IPS DF 6.9 (cell line): Measurements from ENCODE around the gene PODN.

Experiments used
- DNase-seq: peaks from one replicate; pipeline ENCODE4 v3.0.0-alpha.2; 2013; ENCODE audit warnings: low read depth, low spot score
- H3K27ac ChIP-seq: one replicate; pipeline ENCODE4 v1.5.1; 2013; ENCODE audit warnings: low read length, control low read depth
- H3K27me3 ChIP-seq: 2 replicates; pipeline ENCODE4 v1.6.1; 2013; ENCODE audit warnings: mild to moderate bottlenecking, low read length; ENCODE audit not compliant: control insufficient read depth, insufficient read depth
- H3K36me3 ChIP-seq: 2 replicates; pipeline ENCODE4 v1.6.1; 2013; ENCODE audit warnings: low read length; ENCODE audit not compliant: control insufficient read depth, insufficient read depth
- H3K4me1 ChIP-seq: 2 replicates; pipeline ENCODE4 v1.6.1; 2013; ENCODE audit warnings: low read length; ENCODE audit not compliant: control insufficient read depth, insufficient read depth
- H3K4me3 ChIP-seq: 2 replicates; pipeline ENCODE4 v1.5.1; 2013; ENCODE audit warnings: mild to moderate bottlenecking, low read length
- H3K9me3 ChIP-seq: 2 replicates; pipeline ENCODE4 v1.6.1; 2013; ENCODE audit warnings: low read length, inconsistent platforms; ENCODE audit not compliant: control insufficient read depth, insufficient read depth
- WGBS: extraction: QIAGEN DNeasy Blood & Tissue Kit; methylation state at CpG from one replicate; pipeline ENCODE4 v1.1.7; 2013; ENCODE audit warnings: mixed read lengths, missing lambda C conversion rate; ENCODE audit not compliant: insufficient read length, insufficient coverage; 5-methylcytosine and 5-hydroxymethylcytosine counted together

PODN gene

DNA sequence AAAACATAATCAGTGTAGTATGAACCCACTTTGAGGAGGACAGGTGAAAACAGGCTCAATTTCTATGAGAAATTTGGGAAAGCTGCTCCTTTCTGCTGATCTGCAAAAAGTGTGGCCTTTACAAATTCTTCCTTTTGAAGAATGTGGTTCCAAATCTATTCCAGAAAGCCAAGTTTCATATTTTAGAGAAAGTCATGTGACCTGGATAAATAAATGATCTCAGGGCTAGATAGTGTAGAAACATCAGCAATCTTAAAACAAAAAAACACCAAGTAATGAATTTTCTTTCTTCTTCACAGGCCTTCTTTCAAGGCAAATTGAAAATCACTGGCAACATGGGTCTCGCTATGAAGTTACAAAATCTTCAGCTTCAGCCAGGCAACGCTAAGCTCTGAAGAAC is 11.7 kb upstream of the PODN start:
- no peak overlapping the region for H3K27ac ChIP-seq

GRCh38 chr1:53051676-53052075 is 10.3 kb upstream of the PODN start:
- Histone ChIP-seq H3K36me3 (no peaks in the 10 kb centered on the region), H3K9me3 (no peaks in the 10 kb centered on the region)

More for the DNA sequence above, 11.7 kb upstream of the PODN start:
- H3K9me3 ChIP-seq = no peaks in the 10 kb centered on the region
- no peaks in the 10 kb centered on the region for H3K27me3 ChIP-seq
- H3K36me3 ChIP-seq = no peaks in the 10 kb centered on the region
- DNase-seq = no peak
- WGBS = no CpG with 5 or more reads among the region's 2 CpGs
- H3K4me1 ChIP-seq = 0 out of 2 replicates have a peak, but pooled peaks cover 1% of the 10 kb centered on the region
- H3K4me3 ChIP-seq = no peak overlapping the region

DNA sequence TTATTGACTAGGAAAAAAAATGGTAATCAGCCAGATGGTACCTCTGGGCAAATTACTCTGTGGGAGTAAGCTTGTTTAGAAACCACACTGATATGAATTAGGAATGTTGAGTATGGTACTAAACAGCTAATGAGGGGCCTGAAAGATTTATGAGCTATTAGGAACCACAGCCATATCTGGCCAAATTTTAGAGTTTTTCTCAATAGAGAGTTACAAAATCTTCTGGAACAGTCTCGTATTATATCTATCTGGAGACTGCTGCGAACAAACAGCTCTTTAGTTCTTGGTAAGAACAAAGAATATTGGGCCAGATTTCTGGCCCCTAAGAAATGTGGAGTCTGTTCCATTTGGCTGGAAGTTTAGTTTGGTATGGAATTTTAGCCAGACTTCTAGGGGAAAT is 4.9 kb upstream of the PODN start:
- peaks cover 19% of the 10 kb centered on the region; the same call in 1 of the 2 replicates for H3K27me3 ChIP-seq
- no peak overlapping the region for H3K27ac ChIP-seq
- no peak for DNase-seq
- H3K4me1 ChIP-seq = no peaks in the 10 kb centered on the region
- H3K36me3 ChIP-seq = no peaks in the 10 kb centered on the region
- H3K4me3 ChIP-seq = no peak overlapping the region
- H3K9me3 ChIP-seq = no peaks in the 10 kb centered on the region
- no CpG with 5 or more reads among the region's 2 CpGs for WGBS

More at GRCh38 chr1:53051676-53052075, 10.3 kb upstream of the PODN start:
- Histone ChIP-seq H3K27ac (no peak overlapping the region), H3K4me1 (0 out of 2 replicates have a peak, but pooled peaks cover 1% of the 10 kb centered on the region), H3K4me3 (no peak overlapping the region), H3K27me3 (no peaks in the 10 kb centered on the region)
- no peak for DNase-seq
- no CpG with 5 or more reads among the region's 1 CpG for WGBS

DNA sequence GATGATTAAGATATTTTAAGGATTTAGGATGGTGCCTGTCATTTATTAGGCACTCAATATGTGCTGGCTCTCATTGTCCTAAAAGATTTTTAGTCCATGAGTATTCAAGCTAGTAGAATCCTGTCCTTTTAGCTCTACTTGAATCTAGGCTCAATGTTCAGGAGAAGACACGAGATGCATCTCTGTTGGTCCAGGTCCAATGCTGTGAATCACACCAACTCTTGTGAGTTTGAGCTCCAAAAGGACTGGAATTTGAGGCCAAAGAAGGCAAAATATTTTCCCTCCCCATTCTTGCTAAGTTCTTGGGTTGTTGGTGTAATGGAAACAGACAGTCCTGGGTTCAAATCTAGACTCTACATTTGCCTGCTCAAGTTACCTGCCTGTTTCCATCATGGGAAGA is 1.4 kb upstream of the PODN start:
- Histone ChIP-seq H3K9me3 (no peaks in the 10 kb centered on the region), H3K4me1 (peaks cover 4% of the 10 kb centered on the region), H3K27ac (no peak overlapping the region), H3K27me3 (peaks cover 38% of the 10 kb centered on the region), H3K36me3 (no peaks in the 10 kb centered on the region), H3K4me3 (no peak overlapping the region)
- DNase-seq = no peak
- no CpG with 5 or more reads among the region's 1 CpG for WGBS

- H3K4me1 ChIP-seq = peaks cover 4% of the 10 kb centered on the region
- WGBS = no CpG with 5 or more reads among the region's 19 CpGs
- no peaks in the 10 kb centered on the region for H3K36me3 ChIP-seq
- H3K4me3 ChIP-seq = peak overlapping the region; percentile 53; the same call in 1 of the 2 replicates
- H3K9me3 ChIP-seq = no peaks in the 10 kb centered on the region
- peaks cover 38% of the 10 kb centered on the region for H3K27me3 ChIP-seq
- DNase-seq = no peak
- no peak overlapping the region for H3K27ac ChIP-seq
These were observed 722 bp upstream of the PODN start for GRCh38 chr1:53061123-53061858.

DNA sequence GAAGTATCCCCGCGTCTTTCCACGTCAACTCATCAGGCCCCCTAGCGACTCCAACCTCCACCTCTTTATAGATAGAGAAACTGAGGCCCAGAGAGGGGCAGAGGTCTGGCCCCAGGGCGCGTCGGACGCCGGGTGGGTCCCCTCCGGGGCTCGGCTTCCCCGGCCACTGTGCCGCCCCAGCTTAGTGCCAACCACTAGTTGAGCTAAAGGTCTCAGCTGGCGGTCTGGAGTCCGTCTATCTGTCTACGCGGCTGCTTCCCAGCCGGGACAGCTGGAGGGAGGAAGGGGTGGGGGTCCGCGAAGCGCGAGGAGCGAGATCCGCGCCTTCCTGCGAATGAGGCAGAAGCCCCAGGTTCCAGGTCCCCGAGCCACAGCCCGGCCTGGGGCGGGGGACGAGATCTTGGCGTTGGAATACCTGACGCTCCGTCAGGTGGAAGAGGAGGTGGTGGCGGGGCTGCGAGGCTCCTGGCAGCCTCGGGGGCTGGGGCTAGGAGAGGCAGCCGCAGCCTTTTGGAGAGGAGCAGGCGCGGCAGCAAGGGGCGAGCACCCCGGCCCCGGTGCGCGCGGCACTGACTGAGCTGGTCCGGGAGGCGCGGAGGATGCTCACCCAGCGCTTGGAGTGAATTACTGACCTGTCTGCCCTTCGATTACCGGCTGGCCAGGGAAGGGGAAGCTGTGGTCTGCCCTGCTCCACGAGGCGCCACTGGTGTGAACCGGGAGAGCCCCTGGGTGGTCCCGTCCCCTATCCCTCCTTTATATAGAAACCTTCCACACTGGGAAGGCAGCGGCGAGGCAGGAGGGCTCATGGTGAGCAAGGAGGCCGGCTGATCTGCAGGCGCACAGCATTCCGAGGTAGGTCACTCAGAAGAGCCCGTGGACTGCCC is 937 bp downstream of the PODN start:
- Histone ChIP-seq H3K27ac (no peak overlapping the region), H3K4me3 (peak overlapping the region; percentile 53; the same call in 1 of the 2 replicates), H3K36me3 (no peaks in the 10 kb centered on the region), H3K4me1 (peaks cover 4% of the 10 kb centered on the region), H3K9me3 (no peaks in the 10 kb centered on the region), H3K27me3 (peaks cover 38% of the 10 kb centered on the region)
- no peak for DNase-seq
- no CpG with 5 or more reads among the region's 61 CpGs for WGBS

- no peak for DNase-seq
- Histone ChIP-seq H3K27me3 (peaks cover 36% of the 10 kb centered on the region), H3K4me3 (no peak overlapping the region), H3K4me1 (peaks cover 4% of the 10 kb centered on the region), H3K9me3 (no peaks in the 10 kb centered on the region), H3K36me3 (no peaks in the 10 kb centered on the region), H3K27ac (no peak overlapping the region)
- no CpG with 5 or more reads among the region's 9 CpGs for WGBS
These were observed 1.9 kb downstream of the PODN start for GRCh38 chr1:53063744-53064515.

DNA sequence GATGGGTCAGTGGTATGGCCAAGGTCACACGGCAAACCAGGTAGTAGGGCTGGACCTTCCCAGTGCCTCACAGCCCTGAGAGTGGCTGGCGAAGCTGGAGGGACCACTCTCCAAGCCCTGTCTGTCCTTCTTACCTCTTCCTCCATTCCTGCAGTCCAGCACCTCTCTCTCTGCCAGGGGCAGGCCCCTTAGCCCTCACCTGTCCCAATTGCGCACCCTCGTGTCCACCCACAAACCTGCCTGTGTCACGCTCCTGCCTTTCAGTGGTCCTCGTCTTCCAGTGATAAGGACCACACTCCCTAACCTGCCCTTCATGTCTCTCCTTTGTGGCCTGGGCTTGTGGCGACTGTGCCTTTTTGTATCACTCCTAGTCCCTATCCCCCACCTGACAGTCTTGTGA is 3.4 kb downstream of the PODN start:
- Histone ChIP-seq H3K27ac (no peak overlapping the region), H3K27me3 (peaks cover 33% of the 10 kb centered on the region), H3K4me1 (peaks cover 4% of the 10 kb centered on the region), H3K36me3 (no peaks in the 10 kb centered on the region; the same call in 1 of the 2 replicates), H3K4me3 (no peak overlapping the region), H3K9me3 (no peaks in the 10 kb centered on the region)
- WGBS = no CpG with 5 or more reads among the region's 7 CpGs
- DNase-seq = no peak

- Histone ChIP-seq H3K27me3 (peaks cover 22% of the 10 kb centered on the region), H3K36me3 (no peaks in the 10 kb centered on the region; the same call in 1 of the 2 replicates), H3K4me1 (peaks cover 4% of the 10 kb centered on the region), H3K9me3 (no peaks in the 10 kb centered on the region), H3K4me3 (no peak overlapping the region), H3K27ac (no peak overlapping the region)
- WGBS = no CpG with 5 or more reads among the region's 6 CpGs
- no peak for DNase-seq
These were observed 4.5 kb downstream of the PODN start for GRCh38 chr1:53066488-53066887.
